A673 (cell line): ENCODE measurements around the gene NFKBIZ.

Experiments
- CTCF ChIP-seq: fragments of 300-800, 200-600 bp; sonication (generic); conservative IDR thresholded peaks from 2 replicates; pipeline ENCODE4 v1.5.1; 2017; ENCODE audit warnings: low read depth, mild to moderate bottlenecking, antibody characterized with exemption, low read length, moderate library complexity, mixed read lengths
- EZH2 ChIP-seq: fragments of 200-600 bp; sonication (generic); IDR thresholded peaks from 2 replicates; pipeline ENCODE4 v1.6.1; 2017; ENCODE audit warnings: borderline replicate concordance, low read depth, mild to moderate bottlenecking, mixed read lengths, antibody characterized with exemption, low read length; ENCODE audit not compliant: poor library complexity, severe bottlenecking

- no peak for TF ChIP-seq CTCF
- TF ChIP-seq EZH2: no peak
Measured at GRCh38 chr3:101897013-101897412, 47.7 kb downstream of the NFKBIZ start.
